LoVo (cell line): ENCODE data around the gene OLFM2.
"Not testable (repeated sequence)": the region's sequence is repeated elsewhere in the genome, so short reads cannot be mapped to it uniquely, and the experiment has no call there.

Source experiments
- DNase-seq: peaks from one replicate; pipeline ENCODE4 v3.0.0-alpha.2; 2016; ENCODE audit warnings: low spot score

Gene OLFM2

DNA sequence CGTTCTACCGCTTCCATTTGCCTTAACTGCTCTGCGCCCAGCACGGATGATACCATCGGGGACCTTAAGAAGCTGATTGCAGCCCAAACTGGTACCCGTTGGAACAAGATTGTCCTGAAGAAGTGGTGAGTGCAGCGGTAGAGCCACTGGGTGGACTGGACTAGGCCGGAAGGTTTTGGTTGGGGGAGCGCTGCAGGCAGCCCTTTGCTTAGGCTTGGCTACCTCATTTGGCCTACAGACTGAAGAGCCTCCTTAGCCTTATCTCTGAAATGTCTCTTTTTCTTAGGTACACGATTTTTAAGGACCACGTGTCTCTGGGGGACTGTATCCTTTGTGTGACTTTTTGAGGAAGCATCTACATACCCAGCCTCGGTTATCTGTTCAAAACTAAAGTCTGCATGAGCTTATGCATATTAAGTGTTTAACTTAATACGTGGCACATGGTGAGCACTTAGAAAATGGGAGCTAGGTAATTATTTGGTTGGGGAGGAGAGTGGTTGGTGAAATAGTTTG, 107.7 kb downstream of the OLFM2 start:
- no peak for DNase-seq

DNA sequence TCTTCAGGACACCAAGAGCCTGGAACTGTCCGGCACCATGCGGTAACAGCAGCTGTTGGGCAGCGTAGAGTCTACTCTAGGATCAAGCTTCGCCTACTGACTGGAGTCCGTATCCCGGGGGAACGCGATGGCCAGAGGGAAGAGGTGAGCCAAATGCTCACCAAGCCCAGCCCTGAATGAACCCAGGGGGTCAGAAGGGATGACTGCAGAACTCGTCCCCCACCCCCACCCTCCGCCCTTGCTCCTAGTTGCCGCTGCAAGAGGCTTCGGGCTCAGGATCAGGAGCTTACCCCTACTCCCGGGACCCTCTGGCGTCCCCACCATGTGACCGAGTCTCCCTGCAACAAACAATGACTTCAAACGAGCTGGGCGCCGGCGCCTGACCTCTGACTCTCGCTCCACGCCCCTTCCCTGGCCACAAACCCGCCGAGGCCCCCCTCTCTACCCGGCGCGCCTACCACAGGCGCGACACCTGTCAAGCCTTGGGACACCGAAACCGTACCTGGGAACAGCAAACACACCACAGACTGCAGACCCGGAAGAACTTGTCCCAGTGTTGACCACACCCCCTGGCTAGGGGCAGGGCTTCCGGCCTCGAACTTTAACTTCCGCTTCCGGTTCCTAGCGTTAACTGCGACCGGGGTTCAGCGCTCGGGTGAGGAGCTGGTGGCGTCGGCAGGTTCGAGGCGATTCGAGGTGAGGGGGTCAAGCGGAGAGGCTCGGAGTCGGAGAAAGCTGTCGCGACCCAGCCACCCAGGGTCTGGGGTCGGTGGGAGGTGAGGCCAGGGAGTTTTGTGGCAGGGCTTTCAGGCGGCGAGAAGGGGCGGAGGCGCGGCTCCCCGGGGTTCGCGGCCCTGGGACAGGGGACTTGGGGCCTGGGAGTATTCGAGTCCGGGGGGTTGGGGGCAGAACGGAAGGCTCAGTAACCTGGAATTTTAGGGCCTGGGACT, 108.8 kb downstream of the OLFM2 start, which contains the start of gene UBL5:
UBL5 (plus strand) TSS at position 630 of the 950 bp plus-strand sequence. CDS start 420 bp downstream, outside the sequence.
- peak; percentile 93 for DNase-seq

DNA sequence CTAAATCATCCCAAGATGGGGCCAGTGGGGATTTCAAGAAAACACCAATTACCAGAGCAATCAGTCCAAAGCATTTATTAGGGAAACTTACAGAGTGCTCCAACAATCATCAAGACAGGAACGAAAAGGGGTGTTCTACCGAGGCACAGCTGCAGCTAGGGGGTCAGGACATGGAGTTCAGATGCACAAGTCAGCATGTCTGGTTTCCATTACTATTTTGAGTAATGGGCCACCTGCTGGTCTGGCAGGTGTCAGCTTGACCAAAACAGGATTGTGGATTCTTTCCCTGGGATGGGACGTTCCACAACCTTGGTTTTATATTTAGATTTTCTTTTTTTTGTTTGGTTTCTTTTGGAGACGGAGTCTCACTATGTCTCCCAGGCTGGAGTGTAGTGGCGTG, 112.5 kb downstream of the OLFM2 start:
- DNase-seq = no peak

GRCh38 chr19:9820034-9820433, 116.3 kb downstream of the OLFM2 start:
- DNase-seq = not testable (repeated sequence)

DNA sequence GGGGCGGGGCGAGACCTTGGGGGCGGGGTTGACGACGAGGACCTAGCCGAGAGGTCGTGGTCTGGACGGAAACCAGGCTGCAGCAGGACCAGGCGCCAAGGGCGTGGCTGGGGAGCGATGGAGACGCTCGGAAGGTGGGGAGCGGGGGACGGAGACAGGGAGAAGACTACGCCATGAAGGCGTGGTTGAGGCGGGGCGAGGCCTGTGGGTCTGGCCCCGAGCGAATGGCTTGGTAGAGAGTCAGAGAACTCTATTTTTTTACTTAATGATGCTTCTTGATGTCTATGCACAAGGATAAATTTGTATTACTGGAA, 116.8 kb downstream of the OLFM2 start:
- no peak for DNase-seq

DNA sequence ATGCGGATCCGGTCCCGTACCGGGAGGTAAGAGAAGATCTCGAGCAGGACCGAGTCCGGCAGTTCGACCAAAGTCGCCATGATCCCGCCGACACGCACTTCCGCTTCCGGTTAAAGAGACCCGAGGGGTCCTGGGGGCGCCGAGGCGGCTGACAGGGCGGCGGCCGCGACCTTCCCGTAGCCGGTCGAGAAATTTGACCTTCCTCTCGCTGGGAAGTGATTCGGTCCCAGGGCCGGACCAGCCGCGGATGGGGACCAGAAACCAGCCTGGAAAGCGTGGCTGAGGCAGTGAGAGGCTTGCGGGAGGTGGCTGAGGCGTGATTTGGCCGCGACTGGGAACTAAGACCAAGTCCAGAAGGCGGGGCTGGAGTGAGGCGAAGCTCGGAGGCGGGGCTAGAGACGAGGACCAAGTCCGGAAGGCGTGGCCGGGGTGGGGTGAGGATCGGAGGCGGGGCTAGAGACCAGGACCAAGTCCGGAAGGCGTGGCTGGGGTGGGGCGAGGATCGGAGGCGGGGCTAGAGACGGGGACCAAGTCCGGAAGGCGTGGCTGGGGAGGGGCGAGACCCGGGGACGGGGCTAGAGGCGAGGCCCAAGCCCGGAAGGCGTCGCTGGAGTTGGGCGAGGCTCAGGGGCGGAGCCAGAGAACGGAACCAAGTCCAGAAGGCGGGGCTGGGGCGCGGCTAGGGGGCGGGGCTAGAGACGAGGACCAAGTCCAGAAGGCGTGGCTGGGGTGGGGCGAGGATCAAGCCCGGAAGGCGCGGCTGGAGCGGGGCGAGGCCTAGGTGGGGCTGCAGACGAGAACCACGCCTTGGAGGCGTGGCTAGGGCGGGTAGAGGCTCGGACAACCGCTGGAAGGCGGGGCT, 117.3 kb downstream of the OLFM2 start, which contains the start of gene FBXL12:
FBXL12 (minus strand) TSS at position 346 of the 862 bp plus-strand sequence; CDS start at position 80, 266 bp downstream.
- DNase-seq = peak; percentile 100

DNA sequence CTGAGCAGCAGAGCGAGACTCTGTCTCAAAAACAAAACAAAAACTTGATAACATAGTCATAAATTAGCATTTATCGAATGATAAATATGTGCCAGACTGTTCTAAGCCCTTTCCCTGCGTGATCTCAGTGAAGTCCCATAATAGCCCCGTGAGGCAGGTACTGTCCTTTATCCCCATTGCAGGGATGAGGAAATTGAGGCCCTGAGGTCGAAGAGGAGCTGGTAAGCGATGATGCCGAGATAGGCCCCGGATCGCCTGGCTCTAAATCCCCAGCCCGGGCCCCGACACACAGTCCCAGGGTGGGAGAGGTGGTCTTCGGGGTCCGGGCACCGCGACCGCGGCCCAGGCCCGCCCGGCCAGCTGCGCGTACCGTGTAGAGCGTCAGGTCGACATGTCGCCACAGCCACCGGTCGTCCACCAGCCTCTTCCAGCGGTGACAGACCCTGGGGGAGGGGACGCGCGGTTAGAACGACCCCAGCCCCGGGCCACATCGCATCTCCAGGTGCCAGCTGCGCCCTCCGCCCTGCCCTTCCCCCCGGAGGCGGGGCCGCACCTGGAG, 118.1 kb downstream of the OLFM2 start:
- DNase-seq = no peak

DNA sequence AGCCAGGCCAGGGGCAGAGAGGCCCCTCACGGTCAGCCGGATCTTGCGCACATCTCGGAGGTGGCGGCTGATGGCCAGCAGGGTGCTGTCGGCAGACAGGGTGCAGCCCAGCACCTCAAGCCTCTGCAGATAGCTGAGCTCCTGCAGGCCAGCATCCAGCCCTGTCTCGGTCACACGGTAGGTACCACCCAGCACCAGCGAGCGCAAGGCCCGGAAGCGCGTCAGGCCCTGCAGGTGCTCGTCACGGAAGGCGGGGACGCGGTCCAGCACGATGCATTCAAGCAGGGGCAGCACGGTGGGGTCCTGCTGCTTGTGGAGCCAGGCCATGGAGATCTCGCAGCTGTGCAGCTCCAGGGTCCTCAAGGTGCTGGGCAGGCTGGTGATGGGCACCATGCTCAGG, 125.2 kb downstream of the OLFM2 start:
- no peak for DNase-seq

DNA sequence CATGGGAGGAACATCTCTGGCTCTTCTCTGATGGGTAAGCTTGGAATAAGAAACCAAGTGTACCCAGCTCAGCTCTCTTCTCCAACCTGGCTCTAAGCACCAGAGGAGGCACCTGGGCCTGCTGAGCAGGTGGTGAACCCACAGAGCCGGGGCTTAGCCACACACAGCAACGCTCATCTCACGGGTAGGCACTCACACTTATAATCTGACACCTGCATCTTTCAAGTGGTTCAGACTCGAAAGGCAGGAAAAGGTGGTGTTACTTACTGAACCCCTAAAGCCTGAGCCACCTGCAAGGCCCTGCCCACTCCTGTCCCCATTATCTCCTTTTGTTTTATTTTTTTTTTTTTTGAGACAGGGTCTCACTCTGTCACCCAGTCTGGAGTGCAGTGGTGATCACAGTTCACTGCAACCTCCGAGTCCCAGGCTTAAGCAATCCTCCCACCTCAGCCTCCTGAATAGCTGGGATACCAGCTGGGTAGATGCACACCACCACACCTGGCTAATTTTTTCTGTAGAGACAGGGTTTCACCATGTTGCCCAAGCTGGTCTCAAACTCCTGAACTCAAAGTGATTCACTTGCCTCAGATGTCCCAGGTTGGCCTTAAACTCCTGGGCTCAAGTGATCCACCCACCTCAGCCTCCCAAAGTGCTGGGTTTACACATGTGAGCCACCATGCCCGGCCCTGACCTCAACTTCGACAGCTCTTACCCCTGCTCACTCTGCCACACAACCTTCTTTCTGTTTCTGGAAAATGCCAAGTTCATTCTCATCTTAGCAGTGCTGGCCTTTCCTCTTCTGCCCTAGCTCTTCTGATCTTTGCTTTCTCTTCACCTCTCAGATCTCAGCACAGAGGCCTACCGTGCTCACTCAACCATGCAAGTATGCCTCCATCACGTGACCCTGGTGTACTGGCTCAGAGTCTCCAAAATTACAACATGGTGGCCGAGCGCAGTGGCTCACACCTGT, 127.2 kb downstream of the OLFM2 start:
- no peak for DNase-seq

- DNase-seq = no peak
Observed at GRCh38 chr19:9806803-9807202, 129.5 kb downstream of the OLFM2 start.
